Smooth muscle cell (in vitro differentiated cells): Measurements from ENCODE around the gene TEX9. TPM values are rescaled to one million over a fixed set of nuclear protein-coding genes. Genes with fewer than 3 reads are reported as not detected.

Experiments
- DNase-seq: peaks from one replicate; lab custom pipeline; 2025; ENCODE audit not compliant: unreplicated experiment; lab: John Stamatoyannopoulos, UW
- H2AFZ ChIP-seq: fragments of 200-600 bp; sonication (generic); 2 replicates; pipeline ENCODE4 v1.6.0; 2016; ENCODE audit warnings: antibody characterized with exemption, low read depth, mild to moderate bottlenecking
- H3F3A ChIP-seq: fragments of 200-600 bp; sonication (generic); 2 replicates; pipeline ENCODE4 v1.6.0; 2017; ENCODE audit warnings: antibody characterized with exemption, low read depth
- H3K27ac ChIP-seq: fragments of 200-600 bp; sonication (generic); 2 replicates; pipeline ENCODE4 v1.5.1; 2016; ENCODE audit warnings: low read depth, mild to moderate bottlenecking
- H3K27me3 ChIP-seq: fragments of 200-600 bp; sonication (generic); 2 replicates; pipeline ENCODE4 v1.6.1; 2016; ENCODE audit warnings: low read depth, mild to moderate bottlenecking
- H3K36me3 ChIP-seq: fragments of 200-600 bp; sonication (generic); 2 replicates; pipeline ENCODE4 v1.5.1; 2016; ENCODE audit warnings: low read depth
- H3K4me1 ChIP-seq: fragments of 200-600 bp; sonication (generic); 2 replicates; pipeline ENCODE4 v1.5.1; 2016; ENCODE audit warnings: low read depth
- H3K4me2 ChIP-seq: fragments of 200-600 bp; sonication (generic); 2 replicates; pipeline ENCODE4 v1.6.0; 2016; ENCODE audit warnings: mild to moderate bottlenecking
- H3K4me3 ChIP-seq: fragments of 200-600 bp; sonication (generic); 2 replicates; pipeline ENCODE4 v1.5.1; 2016; ENCODE audit warnings: mild to moderate bottlenecking
- H3K79me2 ChIP-seq: fragments of 200-600 bp; sonication (generic); 2 replicates; pipeline ENCODE4 v1.6.0; 2016; ENCODE audit warnings: low read depth, mild to moderate bottlenecking
- H3K9ac ChIP-seq: fragments of 200-600 bp; sonication (generic); 2 replicates; pipeline ENCODE4 v1.6.0; 2016; ENCODE audit warnings: low read depth
- H3K9me3 ChIP-seq: fragments of 200-600 bp; sonication (generic); replicated peaks from 2 replicates; pipeline ENCODE4 v1.5.1; 2016; ENCODE audit warnings: low read depth
- H4K20me1 ChIP-seq: fragments of 200-600 bp; sonication (generic); 2 replicates; pipeline ENCODE4 v1.6.0; 2016; ENCODE audit warnings: low read depth
- WGBS: methylation state at CpG from one replicate; pipeline ENCODE4 v1.1.7; 2016; ENCODE audit warnings: low lambda C conversion rate; 5-methylcytosine and 5-hydroxymethylcytosine counted together
- polyA plus RNA-seq: library from polyadenylated mRNA; unstranded; fragments of >200 nt; fragmentation: Nextera tagmentation; extraction: Ambion mirVana; gene quantifications from 2 replicates; pipeline ENCODE4 v1.2.1, GENCODE V29; 2016
- total RNA-seq: library from RNA; depleted of rRNA; stranded (reverse); fragments of >200 nt; gene quantifications from 2 replicates; pipeline ENCODE4 v1.2.3, GENCODE V29; 2014
- TF ChIP-seq, protein P1 (sequence below): fragments of 200-600 bp; sonication (generic); IDR thresholded peaks from 2 replicates; pipeline ENCODE4 v1.5.1; 2017; ENCODE audit warnings: borderline replicate concordance, mild to moderate bottlenecking, antibody characterized with exemption; ENCODE audit not compliant: insufficient read depth, poor library complexity, severe bottlenecking

The TEX9 gene
- total and polyA plus RNA-seq, 2 experiments from 2014 or later: 4.0 to 5.3 TPM

GRCh38 chr15:56351353-56351752 lies 13.9 kb upstream of the TEX9 start:
- peak overlapping the region; percentile 28 for H2AFZ ChIP-seq
- H3K9me3 ChIP-seq: no peaks in the 10 kb centered on the region
- H3K27ac ChIP-seq: peak overlapping the region; percentile 44
- no peak overlapping the region for H3K9ac ChIP-seq
- no peaks in the 10 kb centered on the region for H3K36me3 ChIP-seq
- no peaks in the 10 kb centered on the region for H3F3A ChIP-seq
- no peak overlapping the region for H3K4me3 ChIP-seq
- no peak for DNase-seq
- TF ChIP-seq, protein P1, sequence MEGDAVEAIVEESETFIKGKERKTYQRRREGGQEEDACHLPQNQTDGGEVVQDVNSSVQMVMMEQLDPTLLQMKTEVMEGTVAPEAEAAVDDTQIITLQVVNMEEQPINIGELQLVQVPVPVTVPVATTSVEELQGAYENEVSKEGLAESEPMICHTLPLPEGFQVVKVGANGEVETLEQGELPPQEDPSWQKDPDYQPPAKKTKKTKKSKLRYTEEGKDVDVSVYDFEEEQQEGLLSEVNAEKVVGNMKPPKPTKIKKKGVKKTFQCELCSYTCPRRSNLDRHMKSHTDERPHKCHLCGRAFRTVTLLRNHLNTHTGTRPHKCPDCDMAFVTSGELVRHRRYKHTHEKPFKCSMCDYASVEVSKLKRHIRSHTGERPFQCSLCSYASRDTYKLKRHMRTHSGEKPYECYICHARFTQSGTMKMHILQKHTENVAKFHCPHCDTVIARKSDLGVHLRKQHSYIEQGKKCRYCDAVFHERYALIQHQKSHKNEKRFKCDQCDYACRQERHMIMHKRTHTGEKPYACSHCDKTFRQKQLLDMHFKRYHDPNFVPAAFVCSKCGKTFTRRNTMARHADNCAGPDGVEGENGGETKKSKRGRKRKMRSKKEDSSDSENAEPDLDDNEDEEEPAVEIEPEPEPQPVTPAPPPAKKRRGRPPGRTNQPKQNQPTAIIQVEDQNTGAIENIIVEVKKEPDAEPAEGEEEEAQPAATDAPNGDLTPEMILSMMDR: no peak
- no peaks in the 10 kb centered on the region for H4K20me1 ChIP-seq
- WGBS: 40% methylated on average over 1 of the region's 1 CpG
- H3K27me3 ChIP-seq: no peaks in the 10 kb centered on the region
- peak overlapping the region; percentile 42 for H3K4me2 ChIP-seq
- H3K79me2 ChIP-seq: no peaks in the 10 kb centered on the region
- H3K4me1 ChIP-seq: peaks cover 12% of the 10 kb centered on the region

DNA sequence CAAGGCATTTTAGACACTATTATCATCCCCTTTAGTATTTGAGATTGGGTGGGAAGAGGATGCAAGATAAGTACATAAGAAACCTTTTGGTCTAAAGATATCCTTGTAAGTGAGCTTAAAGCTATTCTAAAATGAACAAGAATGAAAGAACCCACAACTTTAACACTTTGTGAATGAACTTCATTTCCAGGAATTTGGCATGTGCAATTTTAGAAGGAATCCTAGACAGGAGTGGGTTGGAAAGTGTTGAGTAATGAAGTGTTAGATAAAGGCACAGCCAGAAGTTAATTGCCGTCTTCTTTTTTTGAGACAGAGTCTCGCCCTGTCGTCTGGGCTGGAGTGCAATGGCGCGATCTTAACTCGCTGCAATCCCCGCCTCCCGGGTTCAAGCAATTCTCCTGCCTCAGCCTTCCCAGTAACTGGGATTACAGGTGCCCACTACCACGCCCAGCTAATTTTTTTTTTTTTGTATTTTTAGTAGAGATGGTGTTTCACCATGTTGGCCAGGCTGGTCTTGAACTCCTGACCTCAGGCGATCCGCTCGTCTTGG lies 13.2 kb upstream of the TEX9 start:
- H3K36me3 ChIP-seq: no peaks in the 10 kb centered on the region
- H3F3A ChIP-seq: no peaks in the 10 kb centered on the region
- no peaks in the 10 kb centered on the region for H3K27me3 ChIP-seq
- no peak overlapping the region for H3K4me3 ChIP-seq
- 66% methylated on average over 12 of the region's 12 CpGs for WGBS
- peak overlapping the region; percentile 28 for H2AFZ ChIP-seq
- DNase-seq: no peak
- no peak overlapping the region for H3K9ac ChIP-seq
- no peaks in the 10 kb centered on the region for H3K79me2 ChIP-seq
- TF ChIP-seq, protein P1: no peak
- no peaks in the 10 kb centered on the region for H4K20me1 ChIP-seq
- peak overlapping the region; percentile 44 for H3K27ac ChIP-seq
- peaks cover 12% of the 10 kb centered on the region for H3K4me1 ChIP-seq
- peak overlapping the region; percentile 42 for H3K4me2 ChIP-seq
- no peaks in the 10 kb centered on the region for H3K9me3 ChIP-seq

DNA sequence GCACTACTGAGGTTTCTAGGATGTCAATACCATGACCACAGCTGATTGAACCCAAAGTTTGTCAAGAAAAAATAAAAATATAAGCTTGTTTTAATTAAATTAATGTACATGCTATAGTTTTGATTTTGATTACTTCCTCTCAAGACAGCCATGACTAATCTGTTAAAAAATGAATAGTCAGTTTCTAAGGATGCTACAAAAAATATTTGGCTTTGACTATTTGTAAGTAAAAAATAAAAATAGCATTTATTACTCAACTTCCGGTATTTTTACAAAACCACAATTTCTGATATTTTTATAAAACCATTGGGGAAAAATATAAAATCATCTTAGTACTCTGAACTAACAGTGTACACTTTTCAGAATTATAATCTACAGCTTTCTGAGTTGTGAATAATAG lies 12.1 kb upstream of the TEX9 start:
- Histone ChIP-seq H3K27ac (no peak overlapping the region), H3K9me3 (no peaks in the 10 kb centered on the region), H3K79me2 (no peaks in the 10 kb centered on the region), H3F3A (no peaks in the 10 kb centered on the region), H3K36me3 (no peaks in the 10 kb centered on the region), H3K4me1 (peaks cover 12% of the 10 kb centered on the region), H3K27me3 (no peaks in the 10 kb centered on the region), H3K4me2 (no peak overlapping the region), H3K4me3 (no peak overlapping the region), H2AFZ (no peak overlapping the region), H4K20me1 (no peaks in the 10 kb centered on the region), H3K9ac (no peak overlapping the region)
- TF ChIP-seq, protein P1: no peak
- WGBS: 91% methylated on average over 1 of the region's 1 CpG
- DNase-seq: no peak

- no peak overlapping the region for H2AFZ ChIP-seq
- no peak for DNase-seq
- no peak overlapping the region for H3K4me2 ChIP-seq
- no peak overlapping the region for H3K9ac ChIP-seq
- H3K4me1 ChIP-seq: peaks cover 12% of the 10 kb centered on the region
- H3K27ac ChIP-seq: no peak overlapping the region
- no peaks in the 10 kb centered on the region for H3K9me3 ChIP-seq
- no peaks in the 10 kb centered on the region for H3K27me3 ChIP-seq
- TF ChIP-seq, protein P1: no peak
- no peaks in the 10 kb centered on the region for H3K36me3 ChIP-seq
- no peaks in the 10 kb centered on the region for H3K79me2 ChIP-seq
- no peak overlapping the region for H3K4me3 ChIP-seq
- no peaks in the 10 kb centered on the region for H4K20me1 ChIP-seq
- no peaks in the 10 kb centered on the region for H3F3A ChIP-seq
These were observed 11.5 kb upstream of the TEX9 start for GRCh38 chr15:56353740-56354139.
